ENCODE results near the gene LRRC26.
"Not testable (repeated sequence)": the region's sequence is repeated elsewhere in the genome, so short reads cannot be mapped to it uniquely, and the experiment has no call there.

Gene LRRC26

DNA sequence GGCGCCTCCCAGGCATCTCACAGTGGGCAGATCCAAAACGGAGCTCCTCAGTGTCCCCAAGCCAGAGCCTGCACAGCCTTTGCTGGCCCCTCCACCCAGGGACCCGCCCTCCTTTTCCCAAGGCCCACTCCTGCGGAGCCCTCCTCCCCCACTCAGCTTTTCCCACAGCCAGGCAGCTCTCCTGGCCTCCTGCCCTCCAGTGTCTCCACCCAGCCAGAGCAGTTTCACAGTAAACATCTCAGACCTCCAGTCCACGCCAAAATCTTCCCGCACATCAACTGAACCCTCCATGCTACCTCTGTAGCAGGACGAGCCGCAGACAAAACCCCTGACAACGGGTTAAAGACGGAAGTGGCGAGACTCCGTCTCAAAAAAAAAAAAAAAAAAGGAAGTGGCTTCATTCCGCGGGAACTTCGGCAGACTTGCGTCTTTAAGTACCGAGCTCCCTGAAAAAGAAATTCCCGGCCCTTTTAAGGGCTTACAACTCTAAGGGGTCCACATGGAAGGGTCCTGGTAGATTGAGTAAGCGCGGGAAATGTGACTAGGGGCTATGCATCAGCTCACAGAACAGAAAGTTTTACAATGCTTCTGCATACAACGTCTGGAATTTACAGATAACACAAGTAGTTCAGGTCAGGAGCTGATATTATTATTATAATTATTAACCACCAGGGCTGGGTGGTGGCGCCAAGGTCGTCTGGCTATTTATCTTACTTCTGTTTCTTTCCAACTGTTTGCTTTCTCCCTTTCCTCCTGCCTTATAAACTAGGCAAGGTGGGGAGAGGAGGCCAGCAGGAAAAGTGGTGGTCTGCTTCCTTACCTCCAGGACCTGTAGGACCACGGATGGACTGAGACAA lies 42.3 kb downstream of the LRRC26 start:
- Histone ChIP-seq H3K27ac (ENCODE audit: low read depth, low read length) (no peak overlapping the region), H3K27me3 (ENCODE audit: insufficient read depth, low read length) (no peaks in the 10 kb centered on the region), H3K36me3 (ENCODE audit: insufficient read depth, low read length) (no peaks in the 10 kb centered on the region), H3K4me1 (ENCODE audit: control insufficient read depth, insufficient read depth, low read length, unreplicated experiment) (peaks cover 15% of the 10 kb centered on the region), H3K4me3 (ENCODE audit: low read depth, low read length) (peak overlapping the region; percentile 80), H3K79me2 (ENCODE audit: control insufficient read depth, insufficient read depth, low read length, unreplicated experiment) (peaks cover 25% of the 10 kb centered on the region), H2AFZ (ENCODE audit: low read length, unreplicated experiment) (no peak overlapping the region)

DNA sequence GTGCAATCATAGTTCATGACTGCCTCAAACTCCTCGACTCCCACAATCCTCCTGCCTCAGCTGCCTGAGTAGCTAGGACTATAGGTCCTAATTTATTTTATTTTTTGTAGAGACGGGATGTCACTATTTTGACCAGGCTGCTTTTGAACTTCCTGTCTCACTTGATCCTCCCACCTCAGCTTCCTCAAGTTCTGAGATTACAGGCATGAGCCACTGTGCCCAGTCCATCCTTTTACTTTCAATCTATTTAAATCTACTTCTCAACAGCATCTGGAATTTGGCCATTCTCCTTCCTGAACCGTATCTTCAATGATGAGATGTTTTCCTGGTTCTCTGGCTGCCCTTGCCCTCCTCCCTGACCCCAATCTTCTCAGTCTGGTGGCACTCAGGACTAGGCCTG lies 43.1 kb downstream of the LRRC26 start:
- Histone ChIP-seq H3K4me1 (ENCODE audit: control insufficient read depth, insufficient read depth, low read length, unreplicated experiment) (peaks cover 15% of the 10 kb centered on the region), H3K36me3 (ENCODE audit: insufficient read depth, low read length) (no peaks in the 10 kb centered on the region), H3K79me2 (ENCODE audit: control insufficient read depth, insufficient read depth, low read length, unreplicated experiment) (peaks cover 25% of the 10 kb centered on the region), H2AFZ (ENCODE audit: low read length, unreplicated experiment) (no peak overlapping the region), H3K27me3 (ENCODE audit: insufficient read depth, low read length) (no peaks in the 10 kb centered on the region), H3K4me3 (ENCODE audit: low read depth, low read length) (no peak overlapping the region), H3K27ac (ENCODE audit: low read depth, low read length) (no peak overlapping the region)

DNA sequence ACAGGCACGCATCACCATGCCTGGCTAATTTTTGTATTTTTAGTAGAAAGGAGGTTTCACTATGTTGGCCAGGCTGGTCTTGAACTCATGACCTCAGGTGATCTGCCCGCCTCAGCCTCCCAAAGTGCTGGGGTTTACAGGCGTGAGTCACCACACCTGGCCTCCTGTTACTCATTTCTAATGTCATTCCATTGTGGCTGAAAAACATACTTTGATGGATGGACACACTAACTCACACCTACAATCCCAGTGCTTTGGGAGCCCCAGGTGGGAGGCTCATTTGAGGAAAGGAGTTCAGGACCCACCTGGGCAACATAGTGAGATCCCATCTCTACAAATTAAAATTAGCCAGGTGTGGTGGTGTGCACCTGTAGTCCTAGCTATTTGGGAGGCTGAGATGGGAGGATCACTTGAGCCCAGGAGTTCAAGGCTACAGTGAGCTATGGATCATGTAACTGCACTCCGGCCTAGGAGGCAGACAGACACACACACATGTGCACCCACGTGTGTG lies 45.8 kb downstream of the LRRC26 start:
- H3K27ac ChIP-seq (ENCODE audit: low read depth, low read length) = not testable (repeated sequence)

DNA sequence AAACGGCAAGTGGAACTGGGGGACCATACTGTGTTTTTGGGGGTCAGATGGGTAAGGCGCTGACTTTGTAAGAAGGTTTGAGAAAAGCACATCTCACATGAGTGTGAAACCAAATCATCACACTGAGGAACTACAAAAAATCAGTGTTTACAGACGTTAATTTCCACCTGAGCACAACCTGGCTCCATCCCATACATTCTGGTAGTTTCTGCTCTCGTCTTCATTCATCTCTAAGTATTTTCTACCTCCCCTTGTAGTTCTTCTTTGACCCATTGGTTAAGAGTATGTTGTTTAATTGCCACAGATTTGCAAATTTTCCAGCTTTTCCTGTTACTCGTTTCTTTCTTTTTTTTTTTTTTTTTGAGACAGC lies 46.4 kb downstream of the LRRC26 start:
- Histone ChIP-seq H3K27ac (ENCODE audit: low read depth, low read length) (no peak overlapping the region), H3K27me3 (ENCODE audit: insufficient read depth, low read length) (no peaks in the 10 kb centered on the region), H3K4me3 (ENCODE audit: low read depth, low read length) (no peak overlapping the region), H3K4me1 (ENCODE audit: control insufficient read depth, insufficient read depth, low read length, unreplicated experiment) (peaks cover 10% of the 10 kb centered on the region), H3K36me3 (ENCODE audit: insufficient read depth, low read length) (no peaks in the 10 kb centered on the region), H3K79me2 (ENCODE audit: control insufficient read depth, insufficient read depth, low read length, unreplicated experiment) (peaks cover 15% of the 10 kb centered on the region), H2AFZ (ENCODE audit: low read length, unreplicated experiment) (no peak overlapping the region)

More for the DNA sequence above, 45.8 kb downstream of the LRRC26 start:
- not testable (repeated sequence) for H3K27me3 ChIP-seq (ENCODE audit: insufficient read depth, low read length); H3K4me3 ChIP-seq (ENCODE audit: low read depth, low read length); H3K36me3 ChIP-seq (ENCODE audit: insufficient read depth, low read length); H2AFZ ChIP-seq (ENCODE audit: low read length, unreplicated experiment)
- peaks cover 15% of the 10 kb centered on the region for H3K4me1 ChIP-seq (ENCODE audit: control insufficient read depth, insufficient read depth, low read length, unreplicated experiment)
- peaks cover 20% of the 10 kb centered on the region for H3K79me2 ChIP-seq (ENCODE audit: control insufficient read depth, insufficient read depth, low read length, unreplicated experiment)

DNA sequence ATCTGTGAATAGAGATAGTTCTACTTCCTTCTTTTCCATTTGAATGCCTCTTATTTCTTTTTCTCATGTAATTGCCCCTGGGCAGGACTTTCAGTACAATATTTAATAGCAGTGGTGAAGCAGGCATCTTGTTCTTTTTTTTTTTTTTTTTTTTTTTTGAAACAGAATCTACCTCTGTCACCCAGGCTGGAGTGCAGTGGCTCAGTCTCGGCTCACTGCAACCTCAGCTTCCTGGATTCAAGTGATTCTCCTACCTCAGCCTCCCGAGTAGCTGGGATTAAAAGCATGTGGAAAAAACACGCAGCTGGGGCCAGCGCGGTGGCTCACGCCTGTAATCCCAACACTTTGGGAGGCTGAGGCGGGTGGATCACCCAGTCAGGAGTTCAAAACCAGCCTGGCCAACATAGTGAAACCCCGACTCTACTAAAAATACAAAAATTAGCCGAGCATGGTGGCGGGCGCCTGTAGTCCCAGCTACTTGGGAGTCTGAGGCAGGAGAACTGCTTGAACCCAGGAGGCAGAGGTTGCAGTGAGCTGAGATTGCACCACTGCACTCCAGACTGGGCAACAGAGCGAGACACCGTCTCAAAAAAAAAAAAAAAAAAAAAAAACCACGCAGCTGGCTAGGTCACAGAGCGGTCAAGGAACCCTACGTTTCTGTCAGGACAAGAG lies 46.9 kb downstream of the LRRC26 start:
- not testable (repeated sequence) for H3K4me3 ChIP-seq (ENCODE audit: low read depth, low read length); H3K27ac ChIP-seq (ENCODE audit: low read depth, low read length); H3K27me3 ChIP-seq (ENCODE audit: insufficient read depth, low read length); H2AFZ ChIP-seq (ENCODE audit: low read length, unreplicated experiment); H3K36me3 ChIP-seq (ENCODE audit: insufficient read depth, low read length); H3K79me2 ChIP-seq (ENCODE audit: control insufficient read depth, insufficient read depth, low read length, unreplicated experiment); H3K4me1 ChIP-seq (ENCODE audit: control insufficient read depth, insufficient read depth, low read length, unreplicated experiment)

DNA sequence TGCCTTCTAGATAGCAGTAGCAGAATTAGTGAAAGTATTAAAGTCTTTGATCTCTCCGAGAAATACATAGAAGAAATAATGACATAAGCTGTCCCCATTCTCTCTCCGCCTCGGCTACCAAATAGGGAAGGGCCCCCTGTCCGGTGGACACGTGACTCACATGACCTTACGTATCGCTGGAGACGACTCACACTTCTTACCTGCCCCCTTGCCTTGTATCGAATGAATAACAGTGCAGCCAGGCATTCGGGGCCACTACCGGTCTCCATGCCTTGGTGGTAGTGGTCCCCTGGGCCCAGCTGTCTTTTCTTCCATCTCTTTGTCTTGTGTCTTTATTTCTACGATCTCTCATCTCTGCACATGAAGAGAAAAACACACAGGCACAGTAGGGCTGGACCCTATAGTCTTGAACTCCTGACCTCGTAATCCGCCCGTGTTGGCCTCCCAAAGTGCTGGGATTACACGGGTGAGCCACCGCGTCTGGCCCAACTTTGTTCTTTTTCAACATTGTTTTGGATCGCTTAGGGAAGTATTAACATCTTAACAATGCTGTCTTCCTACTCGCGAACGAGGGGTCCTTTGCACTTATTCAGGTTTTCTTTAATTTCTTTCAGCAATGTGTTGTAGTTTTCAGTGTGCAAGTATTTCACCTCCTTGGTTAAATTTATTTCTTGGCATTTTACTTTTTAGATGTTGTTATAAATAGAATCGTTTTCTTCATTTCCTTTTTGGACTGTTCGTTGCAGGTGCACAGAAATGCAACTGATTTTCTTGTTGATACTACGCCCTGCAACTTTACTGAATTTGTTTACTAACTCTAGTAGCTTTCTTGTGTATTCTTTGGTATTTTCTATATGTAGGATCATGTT lies 47.7 kb downstream of the LRRC26 start:
- H3K4me1 ChIP-seq (ENCODE audit: control insufficient read depth, insufficient read depth, low read length, unreplicated experiment); H2AFZ ChIP-seq (ENCODE audit: low read length, unreplicated experiment); H3K4me3 ChIP-seq (ENCODE audit: low read depth, low read length); H3K27me3 ChIP-seq (ENCODE audit: insufficient read depth, low read length); H3K36me3 ChIP-seq (ENCODE audit: insufficient read depth, low read length); H3K27ac ChIP-seq (ENCODE audit: low read depth, low read length); H3K79me2 ChIP-seq (ENCODE audit: control insufficient read depth, insufficient read depth, low read length, unreplicated experiment): not testable (repeated sequence)
